Gastrocnemius medialis (tissue), 4 donors: Measurements from ENCODE around the gene LYST.

Source experiments
- POLR2A ChIP-seq, 2 donors: fragments of 450-650 bp; IDR thresholded peaks; one replicate each; pipeline ENCODE4 v1.6.1; 2017; ENCODE audit warnings: antibody characterized with exemption in 2 of 2, mild to moderate bottlenecking in 2 of 2, moderate library complexity in 2 of 2
- TF ChIP-seq, protein P1 (sequence below), 5 experiments: fragments of 450-650 bp in 3 of 5; fragments of 200-600 bp in 2 of 5; sonication (generic) in 2 of 5; IDR thresholded peaks in 4 of 5; conservative IDR thresholded peaks in 1 of 5; 1 replicate in 4 of 5; 2 replicates in 1 of 5; pipeline ENCODE4 v1.5.1; 2016 to 2019; ENCODE audit warnings: antibody characterized with exemption in 5 of 5, mild to moderate bottlenecking in 3 of 5, moderate library complexity in 3 of 5

DNA sequence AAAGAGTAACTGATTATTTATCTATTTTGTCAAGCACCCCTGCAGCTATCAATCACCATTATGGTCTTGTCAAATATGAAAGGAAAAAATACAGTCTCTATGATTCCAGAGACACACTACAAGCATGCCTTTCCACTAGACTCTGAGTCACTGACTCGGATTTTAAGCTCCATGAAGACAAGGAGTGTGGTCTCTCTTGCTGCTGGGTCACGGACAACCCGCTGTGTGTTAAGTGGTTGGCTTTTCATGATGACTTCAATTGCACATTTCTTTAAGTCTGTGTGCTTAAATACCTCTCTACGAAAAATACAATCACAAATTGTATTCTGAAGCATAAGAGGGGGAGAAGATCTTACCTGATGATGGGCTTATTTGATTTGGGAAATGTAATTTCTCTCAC, 203.1 kb downstream of the LYST start:
- no peak for TF ChIP-seq POLR2A (IDR thresholded peaks at IDR 0.05)
- TF ChIP-seq, protein P1, sequence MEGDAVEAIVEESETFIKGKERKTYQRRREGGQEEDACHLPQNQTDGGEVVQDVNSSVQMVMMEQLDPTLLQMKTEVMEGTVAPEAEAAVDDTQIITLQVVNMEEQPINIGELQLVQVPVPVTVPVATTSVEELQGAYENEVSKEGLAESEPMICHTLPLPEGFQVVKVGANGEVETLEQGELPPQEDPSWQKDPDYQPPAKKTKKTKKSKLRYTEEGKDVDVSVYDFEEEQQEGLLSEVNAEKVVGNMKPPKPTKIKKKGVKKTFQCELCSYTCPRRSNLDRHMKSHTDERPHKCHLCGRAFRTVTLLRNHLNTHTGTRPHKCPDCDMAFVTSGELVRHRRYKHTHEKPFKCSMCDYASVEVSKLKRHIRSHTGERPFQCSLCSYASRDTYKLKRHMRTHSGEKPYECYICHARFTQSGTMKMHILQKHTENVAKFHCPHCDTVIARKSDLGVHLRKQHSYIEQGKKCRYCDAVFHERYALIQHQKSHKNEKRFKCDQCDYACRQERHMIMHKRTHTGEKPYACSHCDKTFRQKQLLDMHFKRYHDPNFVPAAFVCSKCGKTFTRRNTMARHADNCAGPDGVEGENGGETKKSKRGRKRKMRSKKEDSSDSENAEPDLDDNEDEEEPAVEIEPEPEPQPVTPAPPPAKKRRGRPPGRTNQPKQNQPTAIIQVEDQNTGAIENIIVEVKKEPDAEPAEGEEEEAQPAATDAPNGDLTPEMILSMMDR (IDR thresholded peaks at IDR 0.05 in 4 of 5, conservative IDR thresholded peaks at IDR 0.05 in 1 of 5) = no peak
